HEK293 (cell line): ENCODE measurements around the gene EXOC8.

ENCODE experiments used
- CTCF ChIA-PET: fragments of 350-600 bp; formaldehyde crosslinking; extraction: SDS; loops from one replicate; lab custom pipeline; 2021; ENCODE audit warnings: antibody characterized with exemption; lab: Yijun Ruan, JAX
- POLR2A ChIA-PET: fragments of 300-600 bp; formaldehyde crosslinking; extraction: SDS; loops from one replicate; lab custom pipeline; 2020; ENCODE audit warnings: antibody characterized with exemption, inconsistent platforms; lab: Yijun Ruan, JAX
- H3K27ac ChIP-seq: fragments of 200-500 bp; sonication (Bioruptor generic); 2 replicates; pipeline ENCODE4 v1.5.1; 2014; ENCODE audit warnings: low read depth, low read length, control low read depth, inconsistent platforms; ENCODE audit errors: extremely low read depth
- H3K36me3 ChIP-seq, 2 experiments: fragments of 200-500 bp in 1 of 2; sonication (Bioruptor generic) in 1 of 2; 1 replicate in 1 of 2; 2 replicates in 1 of 2; pipeline ENCODE4 v1.5.1; 2014 to 2017; ENCODE audit warnings: inconsistent platforms in 2 of 2, low read length in 2 of 2; ENCODE audit not compliant: control insufficient read depth in 2 of 2, insufficient read depth in 1 of 2
- H3K4me1 ChIP-seq: fragments of 200-500 bp; sonication (Bioruptor generic); 2 replicates; pipeline ENCODE4 v1.5.1; 2014; ENCODE audit warnings: mild to moderate bottlenecking, low read length, inconsistent platforms; ENCODE audit not compliant: control insufficient read depth, insufficient read depth
- H3K4me3 ChIP-seq: 2 replicates; pipeline ENCODE4 v1.5.1; 2011; ENCODE audit warnings: low read depth, mild to moderate bottlenecking, control low read depth, low read length, moderate library complexity
- H3K9me3 ChIP-seq: fragments of 200-500 bp; sonication (Bioruptor generic); 2 replicates; pipeline ENCODE4 v1.5.1; 2014; ENCODE audit warnings: low read depth, low read length, inconsistent platforms; ENCODE audit not compliant: control insufficient read depth, insufficient read depth
- KLF1 ChIP-seq: fragments of 450-650 bp; formaldehyde crosslinking; IDR thresholded peaks from 2 replicates; pipeline ENCODE4 v1.5.1; 2016; ENCODE audit warnings: missing biosample characterization, missing genetic modification characterization
- PRDM4 ChIP-seq: fragments of 450-650 bp; formaldehyde crosslinking; IDR thresholded peaks from 2 replicates; pipeline ENCODE4 v1.5.1; 2017; ENCODE audit warnings: missing biosample characterization, missing genetic modification characterization
- ZBTB44 ChIP-seq: fragments of 450-650 bp; IDR thresholded peaks from 2 replicates; pipeline ENCODE4 v1.5.1; 2018; ENCODE audit warnings: missing biosample characterization, mild to moderate bottlenecking, missing genetic modification characterization
- ZNF184 ChIP-seq: fragments of 450-650 bp; IDR thresholded peaks from 2 replicates; pipeline ENCODE4 v1.5.1; 2018; ENCODE audit warnings: missing biosample characterization, mild to moderate bottlenecking, missing genetic modification characterization
- ZNF19 ChIP-seq: fragments of 450-650 bp; formaldehyde crosslinking; IDR thresholded peaks from 2 replicates; pipeline ENCODE4; 2016; ENCODE audit warnings: missing biosample characterization, missing genetic modification characterization, low read depth
- ZNF202 ChIP-seq: fragments of 450-650 bp; formaldehyde crosslinking; IDR thresholded peaks from 2 replicates; pipeline ENCODE4 v1.5.1; 2016; ENCODE audit warnings: missing biosample characterization, missing genetic modification characterization, borderline replicate concordance
- ZNF214 ChIP-seq: fragments of 450-650 bp; formaldehyde crosslinking; IDR thresholded peaks from 2 replicates; pipeline ENCODE4 v1.5.1; 2017; ENCODE audit warnings: missing biosample characterization, mild to moderate bottlenecking, missing genetic modification characterization, borderline replicate concordance
- ZNF223 ChIP-seq: fragments of 450-650 bp; formaldehyde crosslinking; IDR thresholded peaks from 2 replicates; pipeline ENCODE4 v1.5.1; 2016; ENCODE audit warnings: missing biosample characterization, missing genetic modification characterization
- ZNF248 ChIP-seq: fragments of 450-650 bp; formaldehyde crosslinking; IDR thresholded peaks from 2 replicates; pipeline ENCODE4 v1.5.1; 2017; ENCODE audit warnings: missing biosample characterization, missing genetic modification characterization
- ZNF350 ChIP-seq: fragments of 450-650 bp; formaldehyde crosslinking; IDR thresholded peaks from 2 replicates; pipeline ENCODE4 v1.5.0; 2017; ENCODE audit warnings: missing biosample characterization, mild to moderate bottlenecking, missing genetic modification characterization
- ZNF548 ChIP-seq: fragments of 450-650 bp; formaldehyde crosslinking; IDR thresholded peaks from 2 replicates; pipeline ENCODE4 v1.5.1; 2016; ENCODE audit warnings: missing biosample characterization, missing genetic modification characterization
- ZNF561 ChIP-seq: fragments of 450-650 bp; IDR thresholded peaks from 2 replicates; pipeline ENCODE4 v1.5.1; 2018; ENCODE audit warnings: missing biosample characterization, missing genetic modification characterization, borderline replicate concordance
- ZNF623 ChIP-seq: fragments of 450-650 bp; formaldehyde crosslinking; IDR thresholded peaks from 2 replicates; pipeline ENCODE4 v1.5.1; 2016; ENCODE audit warnings: missing biosample characterization, missing genetic modification characterization
- ZNF660 ChIP-seq: fragments of 450-650 bp; IDR thresholded peaks from 2 replicates; pipeline ENCODE4 v1.5.1; 2018; ENCODE audit warnings: missing biosample characterization, mild to moderate bottlenecking, missing genetic modification characterization
- TF ChIP-seq, protein P1 (sequence below): fragments of 450-650 bp; formaldehyde crosslinking; IDR thresholded peaks from 2 replicates; pipeline ENCODE4 v1.5.1; 2016; ENCODE audit warnings: missing biosample characterization, missing genetic modification characterization
- TF ChIP-seq, protein P2 (sequence below): fragments of 450-650 bp; formaldehyde crosslinking; IDR thresholded peaks from 2 replicates; pipeline ENCODE4 v1.5.1; 2017; ENCODE audit warnings: missing biosample characterization, missing genetic modification characterization
- TF ChIP-seq, protein P3 (sequence below): fragments of 450-650 bp; formaldehyde crosslinking; IDR thresholded peaks from 2 replicates; pipeline ENCODE4 v1.5.1; 2016; ENCODE audit warnings: missing biosample characterization, missing genetic modification characterization
- TF ChIP-seq, protein P4 (sequence below): fragments of 450-650 bp; formaldehyde crosslinking; IDR thresholded peaks from 2 replicates; pipeline ENCODE4 v1.5.1; 2016; ENCODE audit warnings: missing biosample characterization, missing genetic modification characterization
- TF ChIP-seq, protein P5 (sequence below): fragments of 450-650 bp; formaldehyde crosslinking; IDR thresholded peaks from 2 replicates; pipeline ENCODE4 v1.5.1; 2017; ENCODE audit warnings: missing biosample characterization, missing genetic modification characterization
- TF ChIP-seq, protein P6 (sequence below): fragments of 450-650 bp; formaldehyde crosslinking; IDR thresholded peaks from 2 replicates; pipeline ENCODE4 v1.5.1; 2016; ENCODE audit warnings: missing biosample characterization, missing genetic modification characterization

EXOC8 gene

DNA sequence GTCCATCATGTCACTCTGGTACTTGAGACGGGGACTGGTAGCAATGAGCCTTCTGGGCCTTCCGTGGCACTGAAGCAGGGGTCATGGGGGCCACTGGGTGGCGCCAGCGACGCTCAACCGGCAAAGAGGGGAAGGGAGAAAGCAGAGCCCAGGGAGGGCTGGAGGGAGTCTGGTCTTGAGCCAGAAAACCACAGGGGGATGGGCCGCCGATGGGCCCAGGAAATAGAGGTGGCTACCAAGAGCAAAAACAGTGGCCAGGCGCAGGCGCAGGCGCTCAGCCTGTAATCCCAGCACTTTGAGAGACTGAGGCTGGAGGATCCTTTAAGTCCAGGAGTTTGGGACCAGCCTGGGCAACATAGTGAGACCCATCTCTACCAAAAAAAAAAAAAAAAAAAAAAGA lies 21.8 kb downstream of the EXOC8 start (continued):
- TF ChIP-seq ZNF561 (tag by site-specific recombination), result no peak
- no peak for TF ChIP-seq ZNF623
- TF ChIP-seq, protein P1, sequence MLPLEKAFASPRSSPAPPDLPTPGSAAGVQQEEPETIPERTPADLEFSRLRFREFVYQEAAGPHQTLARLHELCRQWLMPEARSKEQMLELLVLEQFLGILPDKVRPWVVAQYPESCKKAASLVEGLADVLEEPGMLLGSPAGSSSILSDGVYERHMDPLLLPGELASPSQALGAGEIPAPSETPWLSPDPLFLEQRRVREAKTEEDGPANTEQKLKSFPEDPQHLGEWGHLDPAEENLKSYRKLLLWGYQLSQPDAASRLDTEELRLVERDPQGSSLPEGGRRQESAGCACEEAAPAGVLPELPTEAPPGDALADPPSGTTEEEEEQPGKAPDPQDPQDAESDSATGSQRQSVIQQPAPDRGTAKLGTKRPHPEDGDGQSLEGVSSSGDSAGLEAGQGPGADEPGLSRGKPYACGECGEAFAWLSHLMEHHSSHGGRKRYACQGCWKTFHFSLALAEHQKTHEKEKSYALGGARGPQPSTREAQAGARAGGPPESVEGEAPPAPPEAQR (tag by site-specific recombination), result no peak
- TF ChIP-seq, protein P2, sequence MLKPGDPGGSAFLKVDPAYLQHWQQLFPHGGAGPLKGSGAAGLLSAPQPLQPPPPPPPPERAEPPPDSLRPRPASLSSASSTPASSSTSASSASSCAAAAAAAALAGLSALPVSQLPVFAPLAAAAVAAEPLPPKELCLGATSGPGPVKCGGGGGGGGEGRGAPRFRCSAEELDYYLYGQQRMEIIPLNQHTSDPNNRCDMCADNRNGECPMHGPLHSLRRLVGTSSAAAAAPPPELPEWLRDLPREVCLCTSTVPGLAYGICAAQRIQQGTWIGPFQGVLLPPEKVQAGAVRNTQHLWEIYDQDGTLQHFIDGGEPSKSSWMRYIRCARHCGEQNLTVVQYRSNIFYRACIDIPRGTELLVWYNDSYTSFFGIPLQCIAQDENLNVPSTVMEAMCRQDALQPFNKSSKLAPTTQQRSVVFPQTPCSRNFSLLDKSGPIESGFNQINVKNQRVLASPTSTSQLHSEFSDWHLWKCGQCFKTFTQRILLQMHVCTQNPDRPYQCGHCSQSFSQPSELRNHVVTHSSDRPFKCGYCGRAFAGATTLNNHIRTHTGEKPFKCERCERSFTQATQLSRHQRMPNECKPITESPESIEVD (tag by site-specific recombination), result no peak
- no peak for TF ChIP-seq ZNF214
- no peak for TF ChIP-seq PRDM4 (tag by site-specific recombination)
- TF ChIP-seq ZNF548, result no peak
- TF ChIP-seq ZNF350, result no peak
- no peak for TF ChIP-seq ZNF19 (tag by site-specific recombination)
- TF ChIP-seq, protein P3, sequence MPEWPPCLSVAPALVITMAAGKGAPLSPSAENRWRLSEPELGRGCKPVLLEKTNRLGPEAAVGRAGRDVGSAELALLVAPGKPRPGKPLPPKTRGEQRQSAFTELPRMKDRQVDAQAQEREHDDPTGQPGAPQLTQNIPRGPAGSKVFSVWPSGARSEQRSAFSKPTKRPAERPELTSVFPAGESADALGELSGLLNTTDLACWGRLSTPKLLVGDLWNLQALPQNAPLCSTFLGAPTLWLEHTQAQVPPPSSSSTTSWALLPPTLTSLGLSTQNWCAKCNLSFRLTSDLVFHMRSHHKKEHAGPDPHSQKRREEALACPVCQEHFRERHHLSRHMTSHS, result no peak
- no peak for TF ChIP-seq ZNF223
- no peak for TF ChIP-seq ZBTB44 (tag by site-specific recombination)
- TF ChIP-seq, protein P4, sequence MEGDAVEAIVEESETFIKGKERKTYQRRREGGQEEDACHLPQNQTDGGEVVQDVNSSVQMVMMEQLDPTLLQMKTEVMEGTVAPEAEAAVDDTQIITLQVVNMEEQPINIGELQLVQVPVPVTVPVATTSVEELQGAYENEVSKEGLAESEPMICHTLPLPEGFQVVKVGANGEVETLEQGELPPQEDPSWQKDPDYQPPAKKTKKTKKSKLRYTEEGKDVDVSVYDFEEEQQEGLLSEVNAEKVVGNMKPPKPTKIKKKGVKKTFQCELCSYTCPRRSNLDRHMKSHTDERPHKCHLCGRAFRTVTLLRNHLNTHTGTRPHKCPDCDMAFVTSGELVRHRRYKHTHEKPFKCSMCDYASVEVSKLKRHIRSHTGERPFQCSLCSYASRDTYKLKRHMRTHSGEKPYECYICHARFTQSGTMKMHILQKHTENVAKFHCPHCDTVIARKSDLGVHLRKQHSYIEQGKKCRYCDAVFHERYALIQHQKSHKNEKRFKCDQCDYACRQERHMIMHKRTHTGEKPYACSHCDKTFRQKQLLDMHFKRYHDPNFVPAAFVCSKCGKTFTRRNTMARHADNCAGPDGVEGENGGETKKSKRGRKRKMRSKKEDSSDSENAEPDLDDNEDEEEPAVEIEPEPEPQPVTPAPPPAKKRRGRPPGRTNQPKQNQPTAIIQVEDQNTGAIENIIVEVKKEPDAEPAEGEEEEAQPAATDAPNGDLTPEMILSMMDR (tag by site-specific recombination), result peak; percentile 81
- TF ChIP-seq, protein P5, sequence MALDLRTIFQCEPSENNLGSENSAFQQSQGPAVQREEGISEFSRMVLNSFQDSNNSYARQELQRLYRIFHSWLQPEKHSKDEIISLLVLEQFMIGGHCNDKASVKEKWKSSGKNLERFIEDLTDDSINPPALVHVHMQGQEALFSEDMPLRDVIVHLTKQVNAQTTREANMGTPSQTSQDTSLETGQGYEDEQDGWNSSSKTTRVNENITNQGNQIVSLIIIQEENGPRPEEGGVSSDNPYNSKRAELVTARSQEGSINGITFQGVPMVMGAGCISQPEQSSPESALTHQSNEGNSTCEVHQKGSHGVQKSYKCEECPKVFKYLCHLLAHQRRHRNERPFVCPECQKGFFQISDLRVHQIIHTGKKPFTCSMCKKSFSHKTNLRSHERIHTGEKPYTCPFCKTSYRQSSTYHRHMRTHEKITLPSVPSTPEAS (tag by site-specific recombination), result peak; percentile 24; the same call in 1 of the 2 replicates

DNA sequence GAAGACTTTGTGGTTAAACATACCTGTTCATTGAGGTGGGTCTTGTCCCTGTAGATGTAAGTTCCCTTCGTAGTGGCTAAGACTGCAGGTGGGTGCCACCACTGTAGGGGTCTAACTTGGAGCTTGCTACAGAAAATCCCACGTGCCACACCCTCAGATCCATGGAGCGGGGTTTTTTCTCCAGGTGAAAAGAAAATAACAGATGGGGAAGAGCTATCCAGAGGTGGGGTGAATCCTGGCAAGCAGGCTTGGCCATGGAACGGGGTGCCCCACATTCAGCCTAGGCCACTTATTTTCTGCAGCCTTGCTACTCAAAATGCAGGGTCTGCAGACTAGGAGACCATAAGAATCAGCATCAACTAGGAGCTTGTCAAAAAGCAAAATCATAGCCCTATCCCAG lies 24.0 kb downstream of the EXOC8 start:
- CTCF ChIA-PET, result interaction anchor here (0.6 to 2.1 kb wide), 6 partner anchors 43 to 1340 kb away, joined by 3 to 5 read pairs (median 4); no protein-coding TSS in a partner anchor
- H3K9me3 ChIP-seq, result no peaks in the 10 kb centered on the region
- TF ChIP-seq ZNF184 (tag by site-specific recombination), result no peak
- TF ChIP-seq, protein P6, sequence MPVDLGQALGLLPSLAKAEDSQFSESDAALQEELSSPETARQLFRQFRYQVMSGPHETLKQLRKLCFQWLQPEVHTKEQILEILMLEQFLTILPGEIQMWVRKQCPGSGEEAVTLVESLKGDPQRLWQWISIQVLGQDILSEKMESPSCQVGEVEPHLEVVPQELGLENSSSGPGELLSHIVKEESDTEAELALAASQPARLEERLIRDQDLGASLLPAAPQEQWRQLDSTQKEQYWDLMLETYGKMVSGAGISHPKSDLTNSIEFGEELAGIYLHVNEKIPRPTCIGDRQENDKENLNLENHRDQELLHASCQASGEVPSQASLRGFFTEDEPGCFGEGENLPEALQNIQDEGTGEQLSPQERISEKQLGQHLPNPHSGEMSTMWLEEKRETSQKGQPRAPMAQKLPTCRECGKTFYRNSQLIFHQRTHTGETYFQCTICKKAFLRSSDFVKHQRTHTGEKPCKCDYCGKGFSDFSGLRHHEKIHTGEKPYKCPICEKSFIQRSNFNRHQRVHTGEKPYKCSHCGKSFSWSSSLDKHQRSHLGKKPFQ (tag by site-specific recombination), result no peak
- no peak for TF ChIP-seq ZNF248
- TF ChIP-seq ZNF660 (tag by site-specific recombination), result no peak
- no peak for TF ChIP-seq KLF1 (tag by site-specific recombination)
- no peak for TF ChIP-seq ZNF202 (tag by site-specific recombination)
- TF ChIP-seq, all 188 proteins: peak for 0
- no peaks in the 10 kb centered on the region for H3K4me1 ChIP-seq
- no peak overlapping the region for H3K4me3 ChIP-seq
- POLR2A ChIA-PET, result no interaction called here
- H3K27ac ChIP-seq, result no peak overlapping the region
- no peaks in the 10 kb centered on the region for H3K36me3 ChIP-seq
